Epidermal melanocyte (primary cell): ENCODE measurements around the gene TCAP.
"Not testable (repeated sequence)": the region's sequence is repeated elsewhere in the genome, so short reads cannot be mapped to it uniquely, and the experiment has no call there.

Experiments used
- DNase-seq: peaks from one replicate; pipeline ENCODE4 v3.0.0; 2011; ENCODE audit warnings: low spot score; ENCODE audit not compliant: insufficient read length

TCAP gene

GRCh38 chr17:39678340-39679116, 13.4 kb downstream of the TCAP start:
- DNase-seq: no peak

- no peak for DNase-seq
These were observed 14.5 kb downstream of the TCAP start for GRCh38 chr17:39679521-39680192.

GRCh38 chr17:39683295-39683939, 18.3 kb downstream of the TCAP start:
- no peak for DNase-seq

- DNase-seq: no peak
These were observed 19.4 kb downstream of the TCAP start for GRCh38 chr17:39684369-39685192.

- DNase-seq: no peak
These were observed 22.0 kb downstream of the TCAP start for GRCh38 chr17:39687101-39687545.

DNA sequence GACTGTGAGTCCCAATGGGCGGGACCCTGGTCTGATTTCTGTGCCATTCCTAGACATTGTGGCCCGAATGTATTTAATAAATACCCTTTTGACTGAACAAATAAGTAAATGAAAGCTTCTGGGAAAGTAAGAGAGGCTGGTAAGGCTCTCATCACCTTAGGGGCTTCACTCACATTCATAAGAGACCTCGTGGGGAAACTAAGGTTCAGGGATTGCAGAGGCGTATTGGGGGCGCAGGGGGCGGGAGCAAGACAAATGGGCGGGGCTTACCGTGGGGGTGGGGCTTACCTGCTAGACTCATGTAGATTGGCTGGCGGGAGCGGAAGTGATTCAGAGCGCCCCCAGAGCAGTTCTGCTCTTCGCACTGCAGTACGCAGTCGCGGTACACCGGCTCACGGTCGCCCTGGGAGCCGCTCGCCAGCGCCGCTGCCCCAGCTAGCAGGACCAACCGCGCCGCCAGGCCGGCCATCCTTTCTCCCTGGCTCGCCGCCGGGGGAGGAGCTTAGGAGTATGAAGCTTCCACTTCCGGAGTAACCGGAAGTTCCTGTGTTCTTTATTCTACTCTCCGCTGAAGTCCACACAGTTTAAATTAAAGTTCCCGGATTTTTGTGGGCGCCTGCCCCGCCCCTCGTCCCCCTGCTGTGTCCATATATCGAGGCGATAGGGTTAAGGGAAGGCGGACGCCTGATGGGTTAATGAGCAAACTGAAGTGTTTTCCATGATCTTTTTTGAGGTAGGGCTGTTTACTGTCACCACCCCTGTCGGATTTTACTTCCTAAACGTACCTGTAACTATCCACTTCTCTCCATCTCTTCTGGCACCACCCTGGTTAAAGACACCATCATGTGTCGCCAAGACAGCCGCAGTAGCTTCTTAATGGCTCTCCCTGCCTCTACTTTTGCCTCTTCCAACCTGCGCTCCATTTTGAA, 22.7 kb downstream of the TCAP start, which contains the start of gene PGAP3:
PGAP3 (minus strand) TSS at position 512 of the 929 bp plus-strand sequence; CDS start at position 469, 43 bp downstream.
- DNase-seq: peak; percentile 95

DNA sequence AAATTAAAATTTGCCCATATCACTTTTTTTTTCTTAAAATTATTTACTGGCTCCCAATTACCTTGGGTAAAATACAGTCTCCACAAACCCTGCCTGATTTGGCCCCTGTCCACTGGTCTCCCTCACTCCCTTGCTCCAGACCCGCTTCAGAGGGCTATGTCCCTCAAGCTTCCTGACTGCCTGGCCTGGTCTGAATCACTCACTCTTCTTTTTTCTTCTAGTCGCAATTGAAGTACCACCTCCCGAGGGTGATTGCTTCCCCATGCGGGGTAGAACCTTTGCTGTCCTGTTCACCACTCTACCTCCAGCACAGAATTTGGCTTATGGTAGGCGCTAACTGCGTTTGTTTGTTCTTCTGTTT, 23.3 kb downstream of the TCAP start:
- no peak for DNase-seq

- no peak for DNase-seq
These were observed 23.8 kb downstream of the TCAP start for GRCh38 chr17:39688945-39689344.

DNA sequence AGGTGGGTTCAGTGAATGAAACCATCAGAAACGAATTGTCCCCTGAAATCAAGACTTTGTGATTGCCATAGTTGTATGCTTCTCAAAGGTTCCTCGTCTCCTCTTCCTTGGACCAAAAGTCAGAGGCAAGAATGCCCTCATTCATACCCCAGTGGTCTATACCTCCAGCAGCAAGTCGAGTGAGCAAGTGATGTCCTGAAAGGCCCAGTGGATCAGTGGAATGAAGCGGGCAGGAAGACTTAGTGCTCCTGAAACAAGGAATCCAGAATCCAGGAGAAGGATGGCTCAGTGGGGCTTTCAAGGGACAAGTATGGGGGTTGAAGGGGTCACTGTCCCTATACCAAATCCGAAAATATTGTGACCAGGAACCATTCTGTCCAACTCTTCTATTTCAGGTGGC, 29.4 kb downstream of the TCAP start:
- no peak for DNase-seq

GRCh38 chr17:39695089-39695474, 29.9 kb downstream of the TCAP start:
- DNase-seq: no peak

- no peak for DNase-seq
These were observed 31.6 kb downstream of the TCAP start for GRCh38 chr17:39696731-39697130.

GRCh38 chr17:39697961-39698360, 32.8 kb downstream of the TCAP start:
- no peak for DNase-seq

DNA sequence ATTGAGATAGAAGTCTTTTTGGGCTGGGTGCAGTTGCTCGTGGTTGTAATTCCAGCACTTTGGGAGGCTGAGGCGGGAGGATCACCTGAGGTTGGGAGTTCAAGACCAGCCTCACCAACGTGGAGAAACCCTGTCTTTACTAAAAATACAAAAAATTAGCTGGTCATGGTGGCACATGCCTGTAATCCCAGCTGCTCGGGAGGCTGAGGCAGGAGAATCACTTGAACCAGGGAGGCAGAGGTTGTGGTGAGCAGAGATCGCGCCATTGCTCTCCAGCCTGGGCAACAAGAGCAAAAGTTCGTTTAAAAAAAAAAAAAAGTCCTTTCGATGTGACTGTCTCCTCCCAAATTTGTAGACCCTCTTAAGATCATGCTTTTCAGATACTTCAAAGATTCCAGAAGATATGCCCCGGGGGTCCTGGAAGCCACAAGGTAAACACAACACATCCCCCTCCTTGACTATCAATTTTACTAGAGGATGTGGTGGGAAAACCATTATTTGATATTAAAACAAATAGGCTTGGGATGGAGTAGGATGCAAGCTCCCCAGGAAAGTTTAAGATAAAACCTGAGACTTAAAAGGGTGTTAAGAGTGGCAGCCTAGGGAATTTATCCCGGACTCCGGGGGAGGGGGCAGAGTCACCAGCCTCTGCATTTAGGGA, 34.1 kb downstream of the TCAP start:
- DNase-seq: not testable (repeated sequence)

DNA sequence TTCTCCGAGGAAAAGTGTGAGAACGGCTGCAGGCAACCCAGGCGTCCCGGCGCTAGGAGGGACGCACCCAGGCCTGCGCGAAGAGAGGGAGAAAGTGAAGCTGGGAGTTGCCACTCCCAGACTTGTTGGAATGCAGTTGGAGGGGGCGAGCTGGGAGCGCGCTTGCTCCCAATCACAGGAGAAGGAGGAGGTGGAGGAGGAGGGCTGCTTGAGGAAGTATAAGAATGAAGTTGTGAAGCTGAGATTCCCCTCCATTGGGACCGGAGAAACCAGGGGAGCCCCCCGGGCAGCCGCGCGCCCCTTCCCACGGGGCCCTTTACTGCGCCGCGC, 34.6 kb downstream of the TCAP start, which contains the start of gene ERBB2:
ERBB2 (plus strand) TSS at position 247 of the 330 bp plus-strand sequence. CDS start 175 bp downstream, outside the sequence.
- peak; percentile 78 for DNase-seq

DNA sequence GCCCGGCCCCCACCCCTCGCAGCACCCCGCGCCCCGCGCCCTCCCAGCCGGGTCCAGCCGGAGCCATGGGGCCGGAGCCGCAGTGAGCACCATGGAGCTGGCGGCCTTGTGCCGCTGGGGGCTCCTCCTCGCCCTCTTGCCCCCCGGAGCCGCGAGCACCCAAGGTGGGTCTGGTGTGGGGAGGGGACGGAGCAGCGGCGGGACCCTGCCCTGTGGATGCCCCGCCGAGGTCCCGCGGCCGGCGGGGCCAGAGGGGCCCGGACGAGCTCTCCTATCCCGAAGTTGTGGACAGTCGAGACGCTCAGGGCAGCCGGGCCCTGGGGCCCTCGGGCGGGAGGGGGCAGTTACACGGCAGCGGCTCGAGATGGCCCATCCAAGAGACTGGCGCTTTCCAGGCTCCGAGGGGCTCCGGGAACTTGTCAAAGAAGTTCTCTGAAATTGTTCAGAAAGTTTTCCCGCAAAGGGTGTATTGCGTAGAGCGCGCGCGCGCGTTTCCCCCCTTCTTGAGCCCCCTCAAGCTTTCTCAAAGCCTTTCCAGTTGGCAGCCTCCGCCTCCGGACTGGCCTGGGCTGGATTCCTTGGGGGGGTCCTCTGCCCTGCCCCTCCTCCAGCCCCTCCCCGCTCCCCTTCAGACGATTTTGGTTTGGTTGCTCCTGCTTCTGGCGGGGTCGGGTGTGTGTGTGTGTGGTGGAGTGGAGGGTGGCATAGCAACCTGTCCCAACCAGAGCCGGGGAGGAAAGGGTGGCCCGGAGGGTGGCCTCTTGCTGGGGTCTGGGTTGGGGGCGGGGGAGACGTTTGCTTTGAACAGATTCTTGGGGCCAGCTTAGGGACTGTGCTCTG, 35.2 kb downstream of the TCAP start:
- DNase-seq: peak; percentile 49

DNA sequence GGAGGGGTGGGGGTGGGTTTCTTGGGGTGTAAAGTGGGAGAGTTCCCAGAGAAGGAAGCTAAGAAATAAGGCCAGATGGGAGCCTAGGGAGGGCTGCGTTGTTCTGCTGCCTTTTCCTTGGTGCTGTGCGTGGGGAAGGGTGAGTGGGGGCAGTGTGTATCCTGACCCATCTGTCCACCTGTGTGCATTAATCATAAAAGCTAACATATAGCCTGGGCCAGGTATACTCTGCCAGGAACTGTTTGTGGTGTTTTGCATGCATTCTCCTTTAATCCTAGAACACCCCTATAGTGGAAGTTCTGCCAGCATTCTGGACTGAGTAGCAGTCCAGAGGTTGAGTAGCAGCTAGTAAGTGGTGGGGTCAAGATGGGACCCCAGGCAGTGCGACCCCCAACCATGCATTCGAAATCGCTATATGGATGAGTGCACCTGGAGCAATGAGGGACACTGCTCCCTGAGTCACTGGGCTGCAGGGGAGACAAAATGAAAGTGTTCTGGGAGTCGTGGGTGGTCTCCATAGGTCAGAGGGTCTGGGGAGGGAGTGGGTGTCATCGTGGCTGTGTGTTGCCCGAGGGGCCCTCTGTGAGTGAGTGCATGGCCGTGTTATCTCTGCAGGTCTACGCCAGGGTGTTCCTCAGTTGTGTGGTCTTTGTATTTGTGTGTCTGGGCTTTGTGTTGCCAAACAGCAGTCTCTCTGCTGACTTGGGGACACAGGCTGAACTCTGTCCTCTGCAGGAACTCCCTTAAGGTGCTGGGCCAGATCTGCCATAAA, 36.0 kb downstream of the TCAP start:
- DNase-seq: no peak

GRCh38 chr17:39701784-39702422, 36.8 kb downstream of the TCAP start:
- DNase-seq: no peak
